PC-9 (cell line): ENCODE data around the gene ALOXE3.

Experiments
- CTCF ChIP-seq: fragments of 200-600 bp; sonication (generic); conservative IDR thresholded peaks from 2 replicates; pipeline ENCODE4 v1.6.1; 2017; ENCODE audit warnings: mixed run types, antibody characterized with exemption, mild to moderate bottlenecking, moderate library complexity
- EZH2 ChIP-seq: fragments of 200-600 bp; sonication (generic); IDR thresholded peaks from 2 replicates; pipeline ENCODE4 v1.8.0; 2017; ENCODE audit warnings: antibody characterized with exemption, low read depth

DNA sequence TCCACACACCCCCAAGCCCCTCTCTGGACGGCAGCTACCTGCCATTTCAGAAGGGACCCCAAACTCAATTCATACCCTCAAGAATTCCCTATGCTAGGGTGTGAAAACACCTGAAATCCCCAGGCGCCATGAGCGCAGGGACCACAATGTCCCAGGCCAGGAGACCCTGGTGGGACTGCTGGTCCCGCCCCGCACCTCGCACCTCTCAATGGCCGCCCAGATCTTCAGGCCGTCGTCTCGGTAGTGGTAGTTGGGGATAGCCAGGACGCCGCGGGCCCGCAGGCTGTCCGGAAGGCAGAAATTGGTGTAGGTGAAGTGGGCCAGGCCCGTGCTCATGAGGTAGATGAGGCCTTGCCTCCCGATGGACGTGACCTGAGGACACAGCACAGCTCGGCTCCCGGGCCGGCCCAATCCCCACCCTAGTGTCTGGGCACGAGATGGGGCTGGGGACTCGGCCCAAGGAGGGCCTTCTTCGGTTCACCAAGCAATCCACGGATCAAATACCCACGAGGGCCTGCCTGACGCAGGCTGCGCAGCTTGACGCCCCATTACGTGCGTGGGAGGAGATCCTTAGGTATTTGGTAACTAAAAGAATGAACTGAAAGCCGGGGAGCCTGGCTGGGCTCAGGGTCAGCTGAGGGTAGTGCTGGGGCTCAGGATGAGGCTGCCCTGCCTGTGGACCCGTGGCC, 9.2 kb downstream of the ALOXE3 start:
- TF ChIP-seq CTCF = no peak
- TF ChIP-seq EZH2 = no peak
